Caki2 (cell line): ENCODE measurements around the gene ILF2. TPM values are rescaled to one million over a fixed set of nuclear protein-coding genes. Genes with fewer than 3 reads are reported as not detected.
"Not testable (repeated sequence)": the region's sequence is repeated elsewhere in the genome, so short reads cannot be mapped to it uniquely, and the experiment has no call there.

Experiments used
- DNase-seq: peaks from one replicate; pipeline ENCODE4 v3.0.0-alpha.2; 2015; ENCODE audit warnings: low read depth
- in situ Hi-C: cut with HindIII; loops from 2 replicates; pipeline ENCODE4 v1.10.0; 2016; ENCODE audit warnings: low sequenced_read_pairs, low pct_unique_long_range_greater_than_20kb, mixed read lengths
- total RNA-seq: library from RNA; depleted of rRNA; stranded (reverse); fragments of >200 nt; shearing (Covaris generic); gene quantifications from 2 replicates; pipeline ENCODE4 v1.2.3, GENCODE V29; 2014; ENCODE audit warnings: low replicate concordance

ILF2 gene
- total RNA-seq, 1 experiment from 2014 or later, result 308 TPM

DNA sequence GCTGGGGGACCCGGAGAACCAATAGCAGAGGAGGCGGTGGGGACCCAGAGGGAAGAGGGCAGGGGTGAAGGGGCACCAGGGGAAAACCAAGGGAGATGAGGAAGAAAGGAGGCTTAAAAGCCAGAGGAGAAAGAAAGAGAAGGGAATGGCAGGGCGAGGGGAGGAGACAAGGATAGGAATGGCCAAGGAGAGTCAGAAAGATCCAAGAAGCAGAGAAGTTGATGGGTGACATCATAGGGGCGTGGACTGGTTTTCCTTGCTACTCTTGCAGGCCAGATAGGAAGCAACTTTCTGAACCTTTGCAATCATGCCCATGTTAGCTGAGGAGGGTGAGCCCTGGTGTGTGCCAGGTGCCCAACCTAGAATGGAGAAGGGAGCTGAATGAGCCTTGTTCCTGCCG lies 13.1 kb upstream of the ILF2 start:
- DNase-seq, result peak; percentile 51
- in situ Hi-C loops, result no loop called here

DNA sequence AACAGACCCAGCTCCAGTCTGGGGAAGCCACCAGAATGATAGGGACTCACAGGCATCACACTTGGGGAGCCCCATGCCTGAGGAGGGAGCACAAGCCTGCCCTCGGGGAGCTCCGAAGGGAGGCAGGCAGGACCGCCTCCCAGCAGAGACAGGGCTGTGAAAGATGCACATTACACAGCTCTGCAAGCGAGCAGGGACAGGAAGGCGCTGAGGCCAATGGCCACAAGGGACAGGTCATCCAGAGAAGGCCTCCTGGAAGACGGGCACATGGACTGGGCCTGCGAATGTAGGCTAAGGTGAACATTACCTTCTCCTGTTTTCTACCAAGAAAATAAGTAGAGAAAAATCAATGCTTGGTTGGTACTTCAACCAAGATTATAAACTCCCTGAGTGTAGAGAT lies 11.9 kb upstream of the ILF2 start:
- in situ Hi-C loops, result no loop called here
- no peak for DNase-seq

GRCh38 chr1:153680120-153680403 lies 9.3 kb upstream of the ILF2 start:
- in situ Hi-C loops, result no loop called here
- DNase-seq, result no peak

GRCh38 chr1:153679337-153680119 lies 8.7 kb upstream of the ILF2 start:
- no peak for DNase-seq
- in situ Hi-C loops, result no loop called here

DNA sequence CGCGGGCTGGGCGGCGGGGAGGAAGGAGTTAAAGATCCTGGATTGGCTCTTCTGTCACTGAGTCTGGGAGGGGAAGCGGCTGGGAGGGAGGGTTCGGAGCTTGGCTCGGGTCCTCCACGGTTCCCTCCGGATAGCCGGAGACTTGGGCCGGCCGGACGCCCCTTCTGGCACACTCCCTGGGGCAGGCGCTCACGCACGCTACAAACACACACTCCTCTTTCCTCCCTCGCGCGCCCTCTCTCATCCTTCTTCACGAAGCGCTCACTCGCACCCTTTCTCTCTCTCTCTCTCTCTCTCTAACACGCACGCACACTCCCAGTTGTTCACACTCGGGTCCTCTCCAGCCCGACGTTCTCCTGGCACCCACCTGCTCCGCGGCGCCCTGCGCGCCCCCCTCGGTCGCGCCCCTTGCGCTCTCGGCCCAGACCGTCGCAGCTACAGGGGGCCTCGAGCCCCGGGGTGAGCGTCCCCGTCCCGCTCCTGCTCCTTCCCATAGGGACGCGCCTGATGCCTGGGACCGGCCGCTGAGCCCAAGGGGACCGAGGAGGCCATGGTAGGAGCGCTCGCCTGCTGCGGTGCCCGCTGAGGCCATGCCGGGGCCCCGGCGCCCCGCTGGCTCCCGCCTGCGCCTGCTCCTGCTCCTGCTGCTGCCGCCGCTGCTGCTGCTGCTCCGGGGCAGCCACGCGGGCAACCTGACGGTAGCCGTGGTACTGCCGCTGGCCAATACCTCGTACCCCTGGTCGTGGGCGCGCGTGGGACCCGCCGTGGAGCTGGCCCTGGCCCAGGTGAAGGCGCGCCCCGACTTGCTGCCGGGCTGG lies 7.9 kb upstream of the ILF2 start, which contains the start of gene NPR1:
NPR1 (plus strand) TSS at position 170 of the 818 bp plus-strand sequence; CDS start at position 591, 421 bp downstream.
- in situ Hi-C loops, result no loop called here
- no peak for DNase-seq

GRCh38 chr1:153677718-153678518 lies 7.1 kb upstream of the ILF2 start:
- in situ Hi-C loops, result no loop called here
- no peak for DNase-seq

- no peak for DNase-seq
- in situ Hi-C loops, result no loop called here
Observed at GRCh38 chr1:153673511-153673910, 2.7 kb upstream of the ILF2 start.

DNA sequence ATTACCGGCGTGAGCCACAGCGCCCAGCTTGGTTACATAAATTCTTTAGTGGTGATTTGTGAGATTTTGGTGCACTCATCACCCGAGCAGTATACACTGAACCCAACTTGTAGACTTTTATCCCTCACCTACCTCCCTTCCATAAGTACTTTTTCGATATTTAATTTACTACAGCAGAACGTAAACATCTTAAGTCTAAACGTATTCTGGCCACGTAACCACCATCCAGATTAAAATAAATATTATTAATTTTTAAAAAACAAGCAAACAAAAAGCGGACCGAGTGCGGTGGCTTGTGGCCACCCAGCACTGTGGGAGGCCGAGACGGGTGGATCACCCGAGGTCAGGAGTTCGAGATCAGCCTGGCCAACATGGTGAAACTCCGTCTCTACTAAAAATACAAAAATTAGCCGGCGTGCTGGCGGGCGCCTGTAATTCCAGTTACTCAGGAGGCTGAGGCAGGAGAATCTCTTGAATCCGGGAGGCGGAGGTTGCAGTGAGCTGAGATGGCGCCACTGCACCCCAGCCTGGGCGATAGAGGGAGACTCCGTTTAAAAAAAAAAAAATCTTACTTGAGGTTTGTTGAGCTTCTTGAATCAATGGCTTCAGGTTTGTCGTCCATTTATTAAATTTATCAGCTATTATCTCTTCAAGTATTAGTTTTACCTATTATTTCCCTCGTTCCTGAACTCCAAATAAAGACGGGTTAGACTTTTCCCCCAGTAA lies 998 bp upstream of the ILF2 start:
- DNase-seq, result peak; percentile 52
- in situ Hi-C loops, result not testable (repeated sequence)

DNA sequence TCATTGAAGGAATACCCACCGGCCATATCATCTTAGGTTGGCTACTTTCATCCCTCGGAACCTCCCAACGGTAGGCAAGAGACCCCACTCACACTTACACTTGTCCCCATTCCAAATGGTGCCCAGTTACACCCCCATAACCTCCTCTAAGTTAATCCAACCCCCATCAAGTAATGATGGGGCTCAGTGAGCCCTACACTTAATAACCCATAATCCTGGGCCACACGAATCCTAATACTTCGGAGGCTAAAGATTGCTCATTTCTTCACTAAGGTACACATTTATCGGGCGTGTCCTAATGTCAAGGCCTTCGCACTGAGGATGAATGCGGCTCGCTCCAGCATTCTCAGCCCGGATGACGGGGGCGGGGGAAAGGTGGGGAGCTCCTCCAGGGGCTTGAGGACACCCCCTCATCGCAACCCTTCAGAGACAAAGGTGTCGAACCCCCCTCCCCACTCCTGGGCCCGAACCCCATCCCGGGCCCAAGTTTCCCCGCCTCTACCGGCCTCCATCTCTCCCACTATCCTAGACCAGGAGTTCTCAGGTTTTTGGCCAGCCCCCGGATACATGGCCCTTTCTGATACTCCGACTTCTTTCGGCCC lies 435 bp downstream of the ILF2 start:
- in situ Hi-C loops, result no loop called here
- DNase-seq, result no peak

- no peak for DNase-seq
- in situ Hi-C loops, result no loop called here
Observed at GRCh38 chr1:153669606-153670005, 1.2 kb downstream of the ILF2 start.

DNA sequence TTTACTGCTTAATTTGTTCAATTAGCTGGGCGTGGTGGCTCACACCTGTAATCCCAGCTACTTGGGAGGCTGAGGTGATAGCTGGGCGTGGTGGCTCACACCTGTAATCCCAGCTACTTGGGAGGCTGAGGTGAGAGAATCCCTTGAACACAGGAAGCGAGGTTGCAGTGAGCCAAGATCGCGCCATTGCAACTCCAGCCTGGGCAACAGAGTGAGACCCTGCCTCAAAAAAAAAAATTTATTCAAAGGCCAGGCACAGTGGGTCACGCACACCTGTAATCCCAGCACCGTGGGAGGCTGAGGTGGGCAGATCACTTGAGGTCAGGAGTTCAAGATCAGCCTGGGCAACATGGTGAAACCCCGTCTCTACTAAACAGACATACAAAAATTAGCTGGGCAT lies 2.1 kb downstream of the ILF2 start:
- in situ Hi-C loops, result not testable (repeated sequence)

DNA sequence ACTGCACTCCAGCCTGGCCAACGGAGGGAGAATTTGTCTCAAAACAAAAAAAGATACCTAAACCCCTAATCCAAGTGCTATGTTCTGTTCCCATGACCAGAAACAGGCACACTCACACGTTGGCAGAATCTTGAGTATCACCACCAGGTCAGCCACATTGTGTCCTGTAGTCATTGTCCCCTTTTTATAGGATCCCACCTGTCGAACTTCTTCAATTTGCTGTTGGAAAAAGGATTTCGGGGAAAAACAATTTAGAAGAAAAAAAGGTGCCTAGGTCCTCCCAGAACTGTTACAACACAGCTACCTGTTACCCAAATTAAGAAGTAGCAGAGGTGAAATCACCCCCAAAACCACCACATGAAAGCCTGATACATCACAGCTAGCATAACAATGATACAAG lies 3.4 kb downstream of the ILF2 start:
- DNase-seq, result no peak
- in situ Hi-C loops, result no loop called here

More for the DNA sequence above, 2.1 kb downstream of the ILF2 start:
- DNase-seq, result not testable (repeated sequence)

- DNase-seq, result no peak
- in situ Hi-C loops, result no loop called here
Observed at GRCh38 chr1:153663211-153663610, 7.6 kb downstream of the ILF2 start.

GRCh38 chr1:153662269-153662668 lies 8.5 kb downstream of the ILF2 start:
- in situ Hi-C loops, result no loop called here
- DNase-seq, result no peak

DNA sequence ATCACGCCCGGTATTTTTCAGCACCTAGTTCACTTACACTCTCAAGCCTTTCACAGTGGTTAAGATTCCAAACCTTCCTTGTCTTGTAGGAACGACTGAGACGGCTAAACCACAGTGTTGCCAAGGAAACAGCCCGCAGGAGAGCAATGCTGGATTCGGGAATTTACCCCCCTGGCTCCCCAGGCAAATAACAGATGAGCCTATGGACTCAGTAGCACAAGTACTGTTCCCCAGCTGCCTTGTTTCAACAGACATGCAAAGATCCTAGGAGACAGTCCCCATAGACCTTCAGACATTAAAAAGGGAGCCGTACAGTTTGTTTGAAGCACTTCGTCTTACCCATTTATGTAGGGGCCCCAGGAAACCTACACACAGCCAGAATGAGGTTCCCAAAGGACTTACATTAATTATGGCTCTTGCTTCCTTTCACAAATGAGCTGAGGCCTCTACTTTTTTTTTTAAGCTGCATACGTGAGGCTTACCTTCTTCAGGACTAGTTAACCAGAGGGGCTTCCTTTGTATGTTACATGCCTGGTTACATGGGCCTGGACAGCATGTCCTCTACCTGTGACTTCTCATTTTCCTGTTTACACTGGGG lies 9.6 kb downstream of the ILF2 start:
- in situ Hi-C loops, result no loop called here
- no peak for DNase-seq

GRCh38 chr1:153659656-153660055 lies 11.1 kb downstream of the ILF2 start:
- no peak for DNase-seq
- in situ Hi-C loops, result no loop called here

GRCh38 chr1:153659175-153659534 lies 11.6 kb downstream of the ILF2 start:
- in situ Hi-C loops, result no loop called here
- no peak for DNase-seq
